DMS 273 treated with DMSO at 0.1 percent for 48 hours (cell line): ENCODE results near the gene MTERF4.
"Not testable (repeated sequence)": the region's sequence is repeated elsewhere in the genome, so short reads cannot be mapped to it uniquely, and the experiment has no call there.

Experiments used
- DNase-seq: peaks from one replicate; lab custom pipeline; 2025; lab: John Stamatoyannopoulos, UW

The MTERF4 gene

DNA sequence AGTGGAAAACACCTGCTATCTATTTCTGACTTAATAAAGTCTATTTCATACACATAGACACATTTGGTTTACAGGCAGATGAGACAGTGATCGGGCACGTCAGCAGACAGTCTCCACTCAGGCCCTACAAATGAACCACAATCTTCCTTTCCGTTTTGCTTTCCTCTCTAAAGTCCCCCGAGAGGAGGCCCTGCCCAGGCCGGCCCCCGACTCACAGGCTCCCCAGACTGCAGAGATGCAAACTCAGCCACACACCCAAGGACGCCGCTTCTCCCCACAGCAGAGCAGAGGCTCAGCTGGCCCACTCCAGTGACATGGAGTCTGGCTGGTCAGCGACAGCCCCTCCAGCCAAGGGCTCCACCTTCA lies 9.3 kb upstream of the MTERF4 start:
- no peak for DNase-seq

DNA sequence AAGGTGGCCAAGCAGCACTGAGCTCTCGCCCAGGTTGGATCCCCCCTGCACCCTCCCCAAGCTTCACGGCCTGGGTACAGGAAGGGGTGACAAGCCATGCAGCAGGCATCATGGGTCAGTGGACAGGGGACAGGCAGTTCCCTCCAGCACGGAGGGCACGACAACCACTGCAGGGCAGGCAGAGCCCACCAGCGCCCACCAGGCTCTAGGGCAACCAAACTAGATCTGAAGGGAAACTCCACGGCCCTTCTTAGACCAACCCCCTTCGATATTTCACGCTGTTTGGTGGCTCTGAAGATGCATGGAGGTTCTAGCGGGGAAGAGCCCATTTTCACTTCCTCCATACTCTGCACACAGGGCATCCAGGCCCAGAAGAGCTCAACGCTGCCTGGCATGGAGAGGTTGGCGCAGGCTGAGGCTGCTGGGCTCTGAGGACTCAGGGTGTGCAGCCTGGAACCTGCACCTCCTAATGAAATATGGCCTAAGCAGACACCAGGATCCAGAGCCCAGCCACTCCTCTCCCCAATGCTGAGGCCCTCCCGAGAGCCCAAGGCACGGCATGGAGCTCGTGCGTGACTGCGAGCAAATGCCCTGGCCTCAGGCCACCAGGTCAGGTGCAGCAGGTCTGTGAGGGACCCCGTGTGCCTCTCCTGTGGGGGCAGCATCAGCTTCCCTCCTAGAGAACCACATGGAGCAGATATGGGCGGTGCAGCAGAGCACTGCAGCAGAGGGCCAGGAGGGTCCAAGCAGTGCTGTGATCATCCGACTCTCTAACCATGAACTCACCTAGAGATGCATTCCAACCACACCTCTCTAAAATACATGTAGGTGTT lies 8.7 kb upstream of the MTERF4 start:
- no peak for DNase-seq

DNA sequence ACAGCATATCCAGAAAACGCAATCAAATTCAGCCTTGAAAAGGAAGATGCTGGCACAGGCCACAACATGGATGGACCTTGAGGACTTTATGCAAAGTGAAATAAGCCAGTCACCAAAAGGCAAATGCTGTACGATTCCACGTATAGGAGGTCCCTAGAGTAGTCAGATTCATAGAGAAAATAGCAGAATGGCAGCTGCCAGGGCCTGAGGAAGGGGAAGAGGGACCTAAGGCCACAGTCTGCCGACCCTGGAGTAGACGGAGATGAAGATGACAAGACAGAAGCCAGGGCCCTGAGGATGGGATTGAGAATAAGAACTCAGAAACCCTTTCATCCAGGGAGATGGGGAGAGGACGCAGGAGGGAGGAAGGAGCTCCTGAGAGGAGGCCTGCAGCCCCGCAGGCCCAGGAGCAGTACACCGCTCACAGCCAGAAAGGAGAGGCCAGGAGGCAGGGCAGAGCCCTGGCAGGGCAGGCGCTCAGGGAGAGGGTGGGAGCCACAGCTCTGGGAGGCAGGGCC lies 8.1 kb upstream of the MTERF4 start:
- DNase-seq: no peak

DNA sequence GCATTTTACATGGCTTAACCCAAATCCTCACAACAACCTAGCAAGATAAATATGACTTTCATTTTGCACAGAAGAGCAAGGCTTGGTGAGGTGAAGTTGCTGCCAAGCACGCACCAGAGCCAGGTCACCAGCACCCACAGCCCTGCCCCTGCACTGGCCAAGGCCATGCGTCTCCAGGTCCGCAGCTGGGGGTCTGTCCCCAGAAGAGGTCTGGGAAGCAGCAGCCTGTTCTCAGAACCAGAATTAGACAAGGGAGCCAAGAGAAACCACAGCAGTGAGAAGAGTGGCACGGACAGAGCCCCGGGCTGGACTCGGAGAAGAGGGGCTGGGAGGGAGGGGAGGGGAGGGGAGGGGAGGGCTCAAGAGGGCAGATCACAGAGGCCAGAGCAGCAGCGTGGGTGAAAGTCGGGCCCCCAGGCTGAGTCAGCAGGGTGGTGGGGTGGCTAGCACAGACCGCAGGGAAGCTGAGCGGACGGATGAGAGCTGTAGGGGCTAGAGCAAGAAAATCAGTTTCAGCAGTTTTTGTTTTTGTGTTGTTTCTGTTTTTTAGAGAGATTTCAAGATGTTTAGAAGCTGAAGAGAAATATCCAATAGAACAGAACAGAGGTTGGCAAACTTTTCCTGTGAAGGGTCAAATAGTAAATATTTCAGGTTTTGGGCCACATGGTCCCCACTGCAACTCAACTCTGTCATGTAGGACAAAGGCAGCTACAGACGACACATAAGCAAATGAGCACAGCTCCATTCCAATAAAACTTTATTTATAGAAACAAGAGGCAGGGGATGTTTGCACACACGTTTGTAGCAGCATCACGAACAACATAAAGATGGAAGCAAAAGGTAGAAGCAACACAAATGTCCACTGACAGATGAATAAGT lies 7.4 kb upstream of the MTERF4 start:
- no peak for DNase-seq

DNA sequence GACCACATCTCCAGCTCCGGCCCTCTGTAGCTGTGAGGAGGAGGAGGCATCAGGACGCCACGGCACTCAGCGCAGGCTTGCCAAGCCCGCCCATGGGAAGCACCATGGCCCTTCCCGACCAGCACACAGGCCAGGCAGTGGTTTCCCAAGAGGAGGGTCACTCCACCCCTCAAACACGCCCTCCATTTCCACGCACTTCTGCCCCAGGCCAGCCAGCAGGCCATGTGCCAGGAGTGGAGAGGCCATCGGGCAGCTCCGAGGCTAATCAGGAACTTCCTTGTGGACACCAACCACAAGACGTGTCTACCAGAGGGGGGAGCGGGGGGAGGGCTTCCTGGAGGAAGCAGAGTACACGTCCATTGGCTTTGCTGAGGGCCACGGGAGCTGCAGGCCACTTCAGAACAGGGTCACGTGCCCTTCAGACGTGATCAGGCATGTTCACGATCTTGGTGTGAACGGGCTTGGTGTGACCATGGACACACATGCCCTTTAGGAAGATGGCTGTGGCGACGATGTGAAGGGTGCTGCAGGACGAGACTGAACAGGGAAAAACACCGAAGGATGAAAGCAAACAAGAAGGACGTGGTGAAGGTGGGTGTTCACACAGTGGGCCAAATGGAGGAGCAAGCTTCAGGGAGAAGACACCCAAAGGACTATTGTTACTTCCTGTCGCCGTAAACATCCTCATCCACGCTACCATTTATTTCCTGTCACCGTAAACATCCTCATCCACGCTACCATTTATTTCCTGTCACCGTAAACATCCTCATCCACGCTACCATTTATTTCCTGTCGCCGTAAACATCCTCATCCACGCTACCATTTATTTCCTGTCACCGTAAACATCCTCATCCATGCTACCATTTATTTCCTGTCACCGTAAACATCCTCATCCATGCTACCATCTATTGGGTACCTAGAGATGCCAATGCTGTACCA lies 6.5 kb upstream of the MTERF4 start:
- DNase-seq: no peak

DNA sequence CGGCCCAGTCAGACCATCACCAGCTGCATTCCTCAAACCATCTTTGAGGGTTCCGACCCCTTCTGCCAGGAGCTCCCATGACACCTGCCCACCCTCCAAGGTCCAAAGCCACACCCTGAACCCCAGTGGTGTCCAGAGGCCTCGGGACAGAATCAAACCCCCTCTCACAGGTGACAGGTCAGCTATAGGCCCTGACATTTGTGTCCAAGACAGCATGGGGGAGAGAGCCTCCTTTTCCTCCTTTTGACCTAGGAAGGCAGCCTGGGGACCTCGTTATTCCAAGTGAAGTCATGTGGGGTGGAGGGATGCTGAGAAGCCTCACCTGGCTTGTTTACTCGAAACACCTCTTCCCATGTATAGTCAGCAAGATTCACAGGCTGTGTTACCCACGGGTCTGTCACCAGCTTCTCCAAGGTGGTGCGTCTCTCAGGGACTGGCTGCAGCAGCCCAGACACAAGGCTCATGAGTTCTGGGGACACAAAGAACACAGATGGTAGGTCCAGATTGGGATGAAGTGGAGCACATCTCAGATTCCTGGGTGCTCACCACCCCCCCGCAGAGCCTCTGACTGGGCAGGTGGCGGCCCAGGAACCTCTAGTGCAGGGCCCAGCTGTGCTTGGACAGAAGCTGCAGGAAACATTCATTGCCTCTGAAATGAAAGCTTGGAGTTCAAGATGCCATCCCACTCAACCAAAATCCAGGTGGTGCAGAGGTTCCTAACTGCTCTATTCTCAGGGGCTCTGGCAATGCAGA lies 5.1 kb upstream of the MTERF4 start:
- no peak for DNase-seq

DNA sequence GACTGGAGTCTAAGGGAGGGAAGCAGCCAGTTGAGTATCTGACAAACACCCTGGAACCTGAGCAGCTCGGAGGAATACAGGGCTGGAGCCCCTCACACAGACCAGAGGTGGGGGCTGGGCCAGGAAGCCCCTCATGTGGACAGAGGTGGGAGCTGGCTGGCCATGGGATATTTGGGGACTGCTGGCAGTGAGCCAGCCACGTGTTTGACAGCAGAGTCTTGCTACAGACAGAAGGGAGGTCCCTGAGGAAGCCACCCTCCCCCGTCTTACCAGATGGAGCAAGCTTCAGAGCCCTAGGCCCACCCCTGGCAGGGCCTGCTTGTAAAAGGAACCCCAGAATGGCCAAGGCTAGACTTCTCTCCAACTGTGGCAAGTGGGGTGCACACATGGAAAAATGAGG lies 3.6 kb upstream of the MTERF4 start:
- no peak for DNase-seq

DNA sequence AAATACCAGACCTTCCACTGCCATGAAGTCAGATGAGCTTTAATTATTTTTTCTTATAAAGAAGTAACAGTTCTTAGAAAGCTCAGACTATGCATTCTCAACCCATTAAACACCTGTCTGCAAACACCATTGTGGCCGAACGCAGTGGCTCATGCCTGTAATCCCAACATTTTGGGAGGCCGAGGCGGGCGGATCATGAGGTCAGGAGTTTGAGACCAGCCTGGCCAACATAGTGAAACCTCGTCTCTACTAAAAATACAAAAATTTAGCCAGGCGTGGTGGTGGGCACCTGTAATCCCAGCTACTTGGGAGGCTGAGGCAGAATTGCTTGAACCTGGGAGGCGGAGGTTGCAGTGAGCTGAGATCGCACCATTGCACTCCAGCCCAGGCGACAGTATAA lies 2.5 kb upstream of the MTERF4 start:
- not testable (repeated sequence) for DNase-seq

DNA sequence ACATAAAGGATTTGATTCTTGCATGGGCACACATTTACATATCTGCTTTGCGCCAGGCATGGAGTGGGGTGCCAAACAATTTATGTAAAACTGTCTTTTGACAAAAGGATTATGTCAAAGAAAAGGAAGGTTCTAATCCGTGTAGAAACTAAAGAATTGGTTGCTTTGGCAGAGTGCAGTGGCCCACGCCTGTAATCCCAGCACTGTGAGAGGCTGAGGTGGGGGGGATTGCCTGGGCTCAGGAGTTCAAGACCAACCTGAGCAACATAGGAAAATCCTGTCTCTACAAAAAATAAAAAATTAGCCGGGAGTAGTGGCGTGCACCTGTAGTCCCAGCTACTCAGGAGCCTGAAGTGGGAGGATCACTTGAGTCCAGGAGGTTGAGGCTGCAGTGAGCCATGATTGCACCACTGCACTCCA lies 1.1 kb upstream of the MTERF4 start:
- no peak for DNase-seq

DNA sequence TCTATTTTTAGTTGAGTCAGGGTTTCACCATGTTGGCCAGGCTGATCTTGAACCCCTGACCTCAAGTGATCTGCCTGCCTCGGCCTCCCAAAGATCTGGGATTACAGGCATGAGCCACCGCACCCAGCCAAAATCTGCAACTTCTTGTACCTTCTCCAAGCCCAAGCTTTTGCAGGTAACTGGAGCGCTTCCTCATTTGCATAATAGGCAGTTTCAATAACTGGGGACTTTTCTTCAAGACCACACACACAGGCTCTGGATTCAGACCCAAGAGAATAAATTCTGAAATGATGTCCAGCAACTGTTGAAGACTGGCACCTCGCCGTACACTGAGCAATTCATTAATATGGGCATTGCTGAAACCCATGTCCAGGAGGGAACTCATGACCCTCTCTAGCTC lies 2.8 kb downstream of the MTERF4 start:
- DNase-seq: no peak

DNA sequence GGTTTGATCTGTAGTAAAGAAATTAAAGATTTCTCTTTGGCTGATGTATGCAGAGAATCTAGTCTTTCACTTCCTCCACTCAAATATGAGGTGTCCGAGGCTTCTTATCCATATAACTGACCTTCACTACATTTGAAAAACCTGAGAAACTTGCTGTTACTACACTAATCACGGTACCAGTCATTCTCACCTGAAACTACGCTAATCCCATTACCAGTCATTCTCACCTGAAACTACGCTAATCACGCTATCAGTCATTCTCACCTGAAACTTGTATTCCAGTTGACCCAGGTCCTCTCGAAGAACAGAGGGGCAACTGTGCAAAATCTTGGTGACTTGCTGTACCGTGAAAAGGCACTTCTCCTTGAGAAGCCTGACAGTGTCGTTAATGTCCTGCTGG lies 5.1 kb downstream of the MTERF4 start:
- no peak for DNase-seq

DNA sequence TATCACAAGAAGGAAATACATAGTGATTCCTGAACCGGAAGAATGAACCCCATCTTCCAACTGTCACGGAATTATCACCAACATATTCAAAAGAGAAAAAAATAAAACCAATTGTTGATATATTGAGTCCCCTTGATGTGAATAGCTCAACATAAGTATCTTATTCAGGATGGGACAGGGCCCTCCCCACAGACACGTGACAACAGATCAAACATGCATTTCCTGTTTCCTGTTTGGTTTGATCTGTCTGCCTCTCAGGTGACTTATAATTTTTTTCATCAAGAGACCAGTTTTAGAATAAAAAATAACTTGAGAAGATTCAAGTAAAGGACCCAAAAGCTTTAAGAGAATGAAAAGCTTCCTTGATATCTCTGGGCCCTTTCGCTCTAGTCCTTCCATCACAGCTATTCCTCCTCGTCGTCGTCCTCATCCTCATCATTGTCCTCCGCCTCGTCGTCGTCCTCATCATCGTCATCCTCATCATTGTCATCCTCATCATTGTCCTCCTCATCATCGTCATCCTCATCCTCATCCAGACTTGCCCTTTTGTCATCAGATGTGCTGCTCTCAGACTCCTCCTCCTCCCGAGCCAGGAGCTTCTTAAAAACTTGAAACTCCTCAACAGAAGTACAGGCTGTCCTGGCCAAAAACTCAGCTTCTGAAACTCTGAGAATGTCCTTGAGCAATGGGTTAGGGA lies 6.3 kb downstream of the MTERF4 start:
- DNase-seq: no peak

DNA sequence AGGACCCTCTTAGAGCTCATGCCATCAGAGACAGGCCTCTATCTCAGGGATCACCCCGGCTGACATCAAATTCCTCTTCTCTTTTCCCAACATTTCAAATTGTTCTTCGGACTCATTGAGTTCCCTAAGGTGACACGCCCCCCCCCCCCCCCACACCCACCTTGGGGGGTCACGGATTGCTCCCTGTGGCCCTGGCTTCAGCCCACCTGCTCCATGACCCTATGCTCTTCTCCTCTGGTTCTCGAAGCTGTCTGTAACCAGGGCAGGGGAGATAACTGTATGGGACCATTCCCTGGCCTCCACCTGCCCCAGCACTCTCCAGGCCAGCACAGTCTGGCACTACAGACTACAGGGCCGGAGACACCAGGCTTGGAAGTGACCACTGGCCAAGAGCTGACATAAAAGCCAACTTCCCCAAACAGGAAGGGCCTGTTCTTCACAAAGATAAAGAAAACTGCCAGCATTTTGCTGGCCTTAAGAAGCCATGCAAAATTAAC lies 7.1 kb downstream of the MTERF4 start:
- no peak for DNase-seq

DNA sequence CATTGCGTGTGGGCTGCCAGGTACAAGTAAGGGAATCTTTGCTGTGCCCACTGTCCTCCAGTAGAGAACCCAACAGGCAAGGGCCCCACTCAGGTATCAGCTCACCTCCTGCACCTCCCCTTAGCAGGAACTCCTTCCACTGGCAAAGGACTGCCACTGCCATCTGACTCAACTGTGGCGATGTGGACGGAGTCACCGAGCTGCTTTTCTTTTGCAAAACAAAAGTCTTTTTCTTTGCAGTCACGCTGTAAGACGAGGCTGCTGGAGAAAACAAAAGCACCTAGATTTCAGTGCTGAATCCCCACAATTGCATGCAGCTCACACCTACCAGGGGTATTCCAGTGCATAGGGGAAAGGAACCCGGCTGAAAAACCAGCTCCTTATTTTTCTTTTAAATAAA lies 7.9 kb downstream of the MTERF4 start:
- no peak for DNase-seq

DNA sequence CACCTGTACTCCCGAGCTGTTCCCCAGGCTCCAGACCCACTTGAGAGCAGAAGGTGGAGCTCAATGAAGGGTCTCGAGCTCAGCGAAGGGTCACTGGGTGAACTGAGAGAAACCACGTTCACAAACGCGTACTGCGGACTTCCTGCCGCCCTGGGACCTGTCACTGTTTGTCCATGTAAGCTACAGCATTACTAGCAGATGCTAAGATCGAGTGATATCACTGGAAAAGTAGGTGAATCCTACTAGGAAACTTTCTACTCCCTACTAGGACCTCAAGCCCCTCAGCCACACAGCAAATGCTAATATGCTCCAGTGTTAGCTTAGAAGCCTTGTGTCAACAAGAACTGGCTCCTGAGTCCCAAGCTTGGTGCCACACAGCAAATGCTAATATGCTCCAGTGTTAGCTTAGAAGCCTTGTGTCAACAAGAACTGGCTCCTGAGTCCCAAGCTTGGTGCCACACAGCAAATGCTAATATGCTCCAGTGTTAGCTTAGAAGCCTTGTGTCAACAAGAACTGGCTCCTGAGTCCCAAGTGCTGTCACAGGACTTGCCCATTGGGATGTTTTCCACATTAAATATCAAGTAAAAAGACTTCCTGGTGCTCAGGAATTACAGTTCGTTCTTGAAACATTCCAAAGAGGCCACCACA lies 8.8 kb downstream of the MTERF4 start:
- not testable (repeated sequence) for DNase-seq

DNA sequence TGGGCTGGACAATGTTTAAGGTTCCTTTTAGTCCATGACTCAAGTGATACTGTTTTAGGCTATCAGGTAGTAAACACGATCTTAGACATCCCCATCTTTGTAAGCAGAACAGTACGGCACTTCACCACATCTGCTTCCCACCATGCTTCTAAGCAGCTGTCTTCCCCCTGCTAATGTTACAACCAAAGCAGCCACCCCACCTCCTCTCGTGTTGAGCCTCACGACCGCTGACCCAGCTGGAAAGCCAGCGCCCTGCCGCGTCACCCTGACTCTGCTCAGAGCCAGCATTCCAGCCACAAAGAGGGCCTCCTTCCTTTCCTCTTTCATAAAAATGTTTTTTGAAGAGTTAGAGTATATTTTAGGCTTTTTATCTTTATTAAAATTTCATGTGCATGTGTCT lies 9.4 kb downstream of the MTERF4 start:
- no peak for DNase-seq

DNA sequence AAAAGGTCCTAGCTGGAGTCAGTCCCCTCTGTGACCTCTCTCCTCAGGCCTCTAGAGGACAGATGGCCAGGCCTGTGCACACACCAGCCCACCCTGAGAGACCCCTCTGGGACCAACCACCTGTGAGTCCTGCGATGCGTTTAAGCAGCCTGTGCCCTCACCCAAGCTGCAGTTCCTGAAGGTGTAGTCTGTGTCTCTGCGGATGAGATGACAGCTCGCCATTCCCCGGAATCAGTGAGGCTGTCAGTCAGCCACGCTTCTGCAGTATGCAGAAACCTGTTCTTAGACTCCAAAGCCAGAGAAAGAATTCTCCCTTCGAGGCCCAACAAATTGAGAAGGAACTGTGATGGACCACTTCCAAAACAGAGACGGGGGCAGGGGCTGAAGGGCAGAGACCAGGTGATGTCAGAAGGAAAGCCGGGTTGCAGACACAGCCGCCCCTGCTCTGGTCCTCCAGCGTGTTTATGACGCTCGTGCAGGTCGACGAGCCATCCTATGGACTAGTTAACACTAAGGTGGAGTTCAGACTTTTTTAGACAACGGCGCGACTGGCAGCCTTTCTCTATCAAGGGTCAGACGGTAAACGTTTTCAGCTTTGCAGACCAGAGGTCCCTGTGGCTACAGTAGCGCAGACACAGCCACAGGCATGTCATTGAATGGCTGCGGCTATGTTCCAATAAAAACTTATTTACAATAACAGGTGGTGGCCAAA lies 10.2 kb downstream of the MTERF4 start:
- DNase-seq: no peak

DNA sequence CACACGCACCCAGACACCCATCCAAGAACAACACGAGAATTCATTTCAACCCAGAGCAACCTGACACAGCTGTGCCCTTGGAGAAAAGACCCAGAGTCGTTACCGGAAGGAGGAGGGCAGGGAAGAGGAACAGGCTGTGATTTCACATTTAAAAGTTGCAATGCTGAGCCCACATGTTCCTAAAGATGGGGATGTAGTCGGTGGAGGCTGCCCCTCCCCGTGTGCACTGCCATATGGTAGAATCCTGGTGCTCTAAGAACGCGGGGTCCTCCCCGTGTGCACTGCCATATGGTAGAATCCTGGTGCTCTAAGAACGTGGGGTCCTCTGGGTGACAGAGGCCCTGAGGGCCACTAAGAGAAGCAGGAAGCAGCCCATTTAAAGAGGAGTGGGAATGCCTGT lies 10.9 kb downstream of the MTERF4 start:
- DNase-seq: no peak
